Cerebellar cortex (tissue), 1 donor: ENCODE data around the gene PSD4.

Experiments
- DNase-seq: peaks from one replicate; pipeline ENCODE4 v3.0.0-alpha.2; 2015; ENCODE audit warnings: low spot score

PSD4 gene

GRCh38 chr2:113142290-113142689 is 31.5 kb upstream of the PSD4 start:
- DNase-seq, result no peak

- DNase-seq, result no peak
Observed at GRCh38 chr2:113144259-113144658, 29.5 kb upstream of the PSD4 start.

- DNase-seq, result no peak
Observed at GRCh38 chr2:113148606-113149552, 24.9 kb upstream of the PSD4 start.

- no peak for DNase-seq
Observed at GRCh38 chr2:113149553-113150257, 24.1 kb upstream of the PSD4 start.

- no peak for DNase-seq
Observed at GRCh38 chr2:113150258-113150601, 23.5 kb upstream of the PSD4 start.

- no peak for DNase-seq
Observed at GRCh38 chr2:113155331-113155730, 18.4 kb upstream of the PSD4 start.

- DNase-seq, result no peak
Observed at GRCh38 chr2:113156278-113157117, 17.3 kb upstream of the PSD4 start.

- no peak for DNase-seq
Observed at GRCh38 chr2:113157118-113157896, 16.5 kb upstream of the PSD4 start.

- DNase-seq, result no peak
Observed at GRCh38 chr2:113157897-113158753, 15.6 kb upstream of the PSD4 start.

GRCh38 chr2:113158884-113159553 is 14.8 kb upstream of the PSD4 start:
- DNase-seq, result no peak

- no peak for DNase-seq
Observed at GRCh38 chr2:113160248-113160647, 13.5 kb upstream of the PSD4 start.

- DNase-seq, result no peak
Observed at GRCh38 chr2:113160962-113161361, 12.8 kb upstream of the PSD4 start.

- no peak for DNase-seq
Observed at GRCh38 chr2:113162173-113162572, 11.6 kb upstream of the PSD4 start.

- DNase-seq, result no peak
Observed at GRCh38 chr2:113162869-113163268, 10.9 kb upstream of the PSD4 start.

GRCh38 chr2:113164215-113164929 is 9.4 kb upstream of the PSD4 start:
- DNase-seq, result no peak

GRCh38 chr2:113164930-113165585 is 8.7 kb upstream of the PSD4 start:
- DNase-seq, result no peak

- no peak for DNase-seq
Observed at GRCh38 chr2:113166187-113166645, 7.6 kb upstream of the PSD4 start.

GRCh38 chr2:113167115-113167932 is 6.4 kb upstream of the PSD4 start:
- no peak for DNase-seq
